ENCODE measurements around the gene IL1RAPL2. TPM values are rescaled to one million over a fixed set of nuclear protein-coding genes. Genes with fewer than 3 reads are reported as not detected.

IL1RAPL2 gene
- total RNA-seq, 1 donor from 2014 or later: not detected

DNA sequence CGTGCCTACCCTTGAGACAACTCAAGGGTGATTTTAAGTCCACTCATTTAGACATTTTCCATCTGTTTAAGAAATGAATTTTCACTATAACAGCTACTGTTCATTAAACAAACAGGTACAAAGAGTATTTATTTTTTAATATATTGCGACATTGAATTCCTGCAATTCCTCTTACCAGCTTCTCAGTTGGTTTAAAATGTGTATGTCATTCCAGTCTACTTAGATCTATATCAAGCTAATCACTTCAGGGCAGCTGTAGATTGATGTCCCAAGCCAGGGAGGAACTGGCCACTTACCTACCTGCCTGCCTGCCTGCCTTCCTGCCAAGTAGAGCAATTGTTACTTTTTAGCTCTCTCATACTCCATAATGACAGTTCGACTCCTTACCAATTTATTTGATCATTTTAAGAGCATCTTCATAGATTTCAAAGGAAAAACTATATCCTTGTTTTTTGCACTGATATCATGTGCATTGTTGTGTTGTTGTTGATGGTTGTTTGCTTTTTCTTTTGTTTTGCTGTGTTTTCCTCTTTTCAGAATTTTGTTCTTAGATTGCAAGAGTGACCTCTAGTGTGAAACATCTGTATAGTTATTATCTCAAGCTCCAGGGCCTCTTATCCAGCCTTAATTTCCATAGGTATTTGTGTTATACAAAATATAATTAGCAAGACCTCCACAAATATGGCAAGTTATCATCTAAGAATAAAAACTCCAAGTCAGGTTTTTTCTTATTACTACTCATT lies 1135.5 kb downstream of the IL1RAPL2 start:
- TF ChIP-seq, protein P1, sequence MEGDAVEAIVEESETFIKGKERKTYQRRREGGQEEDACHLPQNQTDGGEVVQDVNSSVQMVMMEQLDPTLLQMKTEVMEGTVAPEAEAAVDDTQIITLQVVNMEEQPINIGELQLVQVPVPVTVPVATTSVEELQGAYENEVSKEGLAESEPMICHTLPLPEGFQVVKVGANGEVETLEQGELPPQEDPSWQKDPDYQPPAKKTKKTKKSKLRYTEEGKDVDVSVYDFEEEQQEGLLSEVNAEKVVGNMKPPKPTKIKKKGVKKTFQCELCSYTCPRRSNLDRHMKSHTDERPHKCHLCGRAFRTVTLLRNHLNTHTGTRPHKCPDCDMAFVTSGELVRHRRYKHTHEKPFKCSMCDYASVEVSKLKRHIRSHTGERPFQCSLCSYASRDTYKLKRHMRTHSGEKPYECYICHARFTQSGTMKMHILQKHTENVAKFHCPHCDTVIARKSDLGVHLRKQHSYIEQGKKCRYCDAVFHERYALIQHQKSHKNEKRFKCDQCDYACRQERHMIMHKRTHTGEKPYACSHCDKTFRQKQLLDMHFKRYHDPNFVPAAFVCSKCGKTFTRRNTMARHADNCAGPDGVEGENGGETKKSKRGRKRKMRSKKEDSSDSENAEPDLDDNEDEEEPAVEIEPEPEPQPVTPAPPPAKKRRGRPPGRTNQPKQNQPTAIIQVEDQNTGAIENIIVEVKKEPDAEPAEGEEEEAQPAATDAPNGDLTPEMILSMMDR (IDR thresholded peaks at IDR 0.05): no peak
- no peaks in the 10 kb centered on the region for H3K27me3 ChIP-seq
- intact Hi-C loops (cut with DNase I): no loop called here
- no peak overlapping the region for H3K27ac ChIP-seq
- H3K4me3 ChIP-seq: no peak overlapping the region
- H3K4me1 ChIP-seq: no peaks in the 10 kb centered on the region
- no peak for DNase-seq (ENCODE audit: low spot score in 2 of 2)
- no peaks in the 10 kb centered on the region for H3K36me3 ChIP-seq
- H3K9me3 ChIP-seq: no peaks in the 10 kb centered on the region

DNA sequence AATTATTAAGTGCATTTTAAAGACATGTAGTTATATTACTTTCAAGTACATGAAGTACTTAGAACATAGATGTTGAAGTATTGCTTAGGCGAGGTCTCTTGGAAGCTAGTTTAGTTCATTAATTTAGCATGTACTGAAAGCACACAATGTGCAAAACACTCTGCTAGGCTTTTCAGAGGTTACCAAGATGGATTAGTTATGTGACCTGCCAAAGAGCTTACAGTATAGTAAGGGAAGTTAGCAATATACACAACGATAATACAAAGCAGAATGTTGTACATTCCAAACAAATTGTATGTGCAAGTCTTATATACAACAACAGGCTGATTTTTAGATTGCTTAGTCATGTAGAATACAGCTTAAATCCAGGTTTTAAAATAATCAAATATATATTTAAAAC lies 1137.9 kb downstream of the IL1RAPL2 start:
- intact Hi-C loops (cut with DNase I): no loop called here
- Histone ChIP-seq H3K9me3 (no peaks in the 10 kb centered on the region), H3K4me3 (no peak overlapping the region), H3K36me3 (no peaks in the 10 kb centered on the region), H3K27ac (no peak overlapping the region), H3K27me3 (no peaks in the 10 kb centered on the region), H3K4me1 (no peaks in the 10 kb centered on the region)
- DNase-seq (ENCODE audit: low spot score in 2 of 2): no peak
- TF ChIP-seq, protein P1 (IDR thresholded peaks at IDR 0.05): no peak

DNA sequence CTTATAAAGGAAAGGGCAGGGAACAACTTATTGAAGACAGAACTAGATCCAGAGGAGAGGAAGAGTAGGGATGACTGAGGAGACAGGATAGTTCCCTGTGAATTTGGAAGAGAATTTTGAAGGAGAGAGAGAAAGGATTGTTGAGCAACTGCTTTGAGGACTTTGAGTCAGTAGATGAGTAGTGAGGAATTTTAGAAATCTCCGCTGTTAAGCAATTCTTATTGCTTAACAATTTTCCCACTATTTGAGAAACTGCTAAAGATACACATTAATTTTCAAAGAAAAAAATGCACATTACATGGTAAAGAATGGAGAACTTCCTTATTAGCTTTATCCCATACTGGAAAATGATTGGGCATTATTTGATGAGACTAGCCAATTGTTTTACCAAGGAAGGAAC lies 1140.0 kb downstream of the IL1RAPL2 start:
- Histone ChIP-seq H3K27me3 (no peaks in the 10 kb centered on the region), H3K4me3 (no peak overlapping the region), H3K9me3 (no peaks in the 10 kb centered on the region), H3K27ac (no peak overlapping the region), H3K36me3 (no peaks in the 10 kb centered on the region), H3K4me1 (no peaks in the 10 kb centered on the region)
- DNase-seq (ENCODE audit: low spot score in 2 of 2): no peak
- TF ChIP-seq, protein P1 (IDR thresholded peaks at IDR 0.05): no peak
- intact Hi-C loops (cut with DNase I): no loop called here

DNA sequence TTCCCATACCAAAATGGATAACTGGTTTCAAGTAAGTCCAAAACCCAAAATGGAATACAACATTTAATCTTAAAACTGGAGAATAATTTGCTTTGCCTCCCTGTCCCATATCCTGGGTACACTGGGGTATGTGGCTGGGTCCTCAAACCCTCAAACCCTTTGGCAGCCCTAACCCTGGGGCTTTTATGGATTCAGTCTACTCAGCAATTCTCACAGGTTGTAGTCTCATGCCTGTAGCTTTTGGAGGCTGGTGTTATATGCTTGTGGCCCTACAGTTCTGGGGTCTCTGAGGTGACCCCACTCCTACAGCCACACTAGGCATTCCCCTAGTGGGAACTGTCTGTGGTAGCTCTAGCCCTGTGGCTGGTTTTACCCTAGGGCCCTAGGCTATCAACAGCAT lies 1145.8 kb downstream of the IL1RAPL2 start:
- no peaks in the 10 kb centered on the region for H3K9me3 ChIP-seq
- TF ChIP-seq, protein P1 (IDR thresholded peaks at IDR 0.05): no peak
- no peaks in the 10 kb centered on the region for H3K27me3 ChIP-seq
- no peak for DNase-seq (ENCODE audit: low spot score in 2 of 2)
- H3K4me3 ChIP-seq: no peak overlapping the region
- no peaks in the 10 kb centered on the region for H3K36me3 ChIP-seq
- no peaks in the 10 kb centered on the region for H3K4me1 ChIP-seq
- intact Hi-C loops (cut with DNase I): no loop called here
- H3K27ac ChIP-seq: no peak overlapping the region

DNA sequence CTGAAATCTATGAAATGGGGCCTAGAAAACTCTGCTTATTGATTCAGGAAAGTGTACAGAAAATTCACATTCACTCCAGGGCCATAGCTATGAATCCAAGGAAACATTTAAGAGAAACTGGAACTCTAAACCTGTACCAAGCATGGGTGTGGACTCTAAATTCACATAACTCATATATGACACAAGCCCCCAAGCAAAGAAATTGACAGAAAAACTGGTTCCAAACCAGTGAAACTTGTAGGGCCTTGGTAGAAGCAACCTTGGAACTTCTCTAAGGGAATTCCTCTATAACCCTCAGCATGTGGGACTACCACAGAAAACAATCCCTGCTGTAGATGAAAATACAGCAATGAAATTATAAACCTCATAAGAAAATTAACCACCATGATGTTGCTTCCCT lies 1149.7 kb downstream of the IL1RAPL2 start:
- TF ChIP-seq, protein P1 (IDR thresholded peaks at IDR 0.05): no peak
- DNase-seq (ENCODE audit: low spot score in 2 of 2): no peak
- intact Hi-C loops (cut with DNase I): no loop called here

More for the DNA sequence above, 1149.7 kb downstream of the IL1RAPL2 start:
- H3K4me1 ChIP-seq: no peaks in the 10 kb centered on the region
- H3K27me3 ChIP-seq: no peaks in the 10 kb centered on the region
- H3K4me3 ChIP-seq: no peak overlapping the region
- H3K36me3 ChIP-seq: no peaks in the 10 kb centered on the region
- H3K9me3 ChIP-seq: no peaks in the 10 kb centered on the region
- H3K27ac ChIP-seq: no peak overlapping the region
